Right lobe of liver (tissue), 4 donors: ENCODE data around the gene COPG2.

ENCODE experiments used
- POLR2A ChIP-seq: fragments of 450-650 bp; IDR thresholded peaks from one replicate; pipeline ENCODE4 v1.6.1; 2017; ENCODE audit warnings: antibody characterized with exemption, mild to moderate bottlenecking
- TF ChIP-seq, protein P1 (sequence below), 4 donors: fragments of 200-600 bp in 3 of 4; fragments of 450-650 bp in 1 of 4; IDR thresholded peaks; one replicate each; pipeline versions ENCODE4 v1.5.1 to v1.8.0; 2016 to 2022; ENCODE audit warnings: antibody characterized with exemption in 4 of 4, mild to moderate bottlenecking in 2 of 4
- donor health status: DM: no; HTN: no; CAD: no.
- donor health status: DM: no; HTN: no; CAD: no.
- donor health status: DM: no; HTN: yes; CAD: no.

DNA sequence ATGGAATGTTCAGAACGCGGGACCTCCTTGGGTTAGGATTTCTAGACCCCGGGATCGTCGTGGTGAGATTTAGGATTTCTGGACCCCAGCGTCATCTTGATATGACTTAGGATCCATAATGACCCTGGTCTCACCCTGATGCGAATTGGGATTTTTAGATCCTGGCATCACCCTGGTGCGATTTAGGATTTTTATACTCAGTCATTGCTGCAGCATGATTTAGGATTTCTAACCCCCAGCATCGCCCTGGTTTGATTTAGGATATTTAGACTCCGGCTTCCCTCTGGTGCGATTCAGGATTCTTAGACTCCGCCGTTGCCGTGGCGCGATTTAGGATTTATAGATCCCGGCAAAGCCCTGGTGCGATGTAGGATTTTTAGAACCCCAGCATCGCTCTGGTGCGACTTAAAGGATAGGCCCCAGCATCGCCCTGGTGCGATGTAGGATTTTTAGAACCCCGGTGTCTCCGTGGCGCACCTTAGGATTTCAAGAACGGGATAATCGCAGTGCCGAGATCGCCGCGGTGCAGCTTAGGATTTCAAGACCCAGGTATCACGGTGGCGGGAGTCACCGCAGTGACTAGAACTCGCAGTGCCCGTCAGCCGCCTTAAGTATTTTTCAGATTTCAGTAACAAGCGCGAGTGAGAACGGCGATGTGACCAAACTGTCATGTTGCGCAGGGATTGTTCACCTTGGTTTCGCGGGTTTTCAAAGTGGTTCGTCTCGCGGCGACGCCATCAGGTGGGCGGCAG is 175.8 kb downstream of the COPG2 start:
- TF ChIP-seq POLR2A = no peak
- TF ChIP-seq, protein P1, sequence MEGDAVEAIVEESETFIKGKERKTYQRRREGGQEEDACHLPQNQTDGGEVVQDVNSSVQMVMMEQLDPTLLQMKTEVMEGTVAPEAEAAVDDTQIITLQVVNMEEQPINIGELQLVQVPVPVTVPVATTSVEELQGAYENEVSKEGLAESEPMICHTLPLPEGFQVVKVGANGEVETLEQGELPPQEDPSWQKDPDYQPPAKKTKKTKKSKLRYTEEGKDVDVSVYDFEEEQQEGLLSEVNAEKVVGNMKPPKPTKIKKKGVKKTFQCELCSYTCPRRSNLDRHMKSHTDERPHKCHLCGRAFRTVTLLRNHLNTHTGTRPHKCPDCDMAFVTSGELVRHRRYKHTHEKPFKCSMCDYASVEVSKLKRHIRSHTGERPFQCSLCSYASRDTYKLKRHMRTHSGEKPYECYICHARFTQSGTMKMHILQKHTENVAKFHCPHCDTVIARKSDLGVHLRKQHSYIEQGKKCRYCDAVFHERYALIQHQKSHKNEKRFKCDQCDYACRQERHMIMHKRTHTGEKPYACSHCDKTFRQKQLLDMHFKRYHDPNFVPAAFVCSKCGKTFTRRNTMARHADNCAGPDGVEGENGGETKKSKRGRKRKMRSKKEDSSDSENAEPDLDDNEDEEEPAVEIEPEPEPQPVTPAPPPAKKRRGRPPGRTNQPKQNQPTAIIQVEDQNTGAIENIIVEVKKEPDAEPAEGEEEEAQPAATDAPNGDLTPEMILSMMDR (IDR thresholded peaks at IDR 0.05) = no peak
